Measurements from ENCODE around the gene SLC5A11. TPM values are rescaled to one million over a fixed set of nuclear protein-coding genes. Genes with fewer than 3 reads are reported as not detected.

The SLC5A11 gene
- total RNA-seq, 1 experiment from 2014 or later, result 0.47 TPM

DNA sequence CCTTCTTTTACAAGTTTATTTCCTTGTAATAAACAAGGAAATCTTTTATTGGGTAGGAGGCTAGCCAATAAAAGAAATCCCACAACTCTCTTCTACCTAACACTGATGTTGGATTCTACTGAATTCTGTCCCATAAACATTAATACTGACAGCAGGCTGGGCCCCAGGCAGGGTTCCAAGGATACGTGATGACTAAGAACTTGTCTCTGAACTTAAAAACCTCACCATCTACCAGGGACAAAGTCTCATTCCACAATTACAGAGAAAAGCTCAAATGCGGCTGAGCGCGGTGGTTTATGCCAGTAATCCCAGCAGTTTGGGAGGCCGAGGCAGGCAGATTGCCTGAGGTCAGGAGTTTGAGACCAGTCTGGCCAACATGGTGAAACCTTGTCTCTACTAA, 104.5 kb downstream of the SLC5A11 start:
- ChIA-PET POLR2A (no interaction called here), RAD21 (ENCODE audit: low non-redundant PET in 1 of 2, low total read pairs in 2 of 2, uncharacterized antibody in 2 of 2, unreplicated experiment in 2 of 2) (no interaction called here), CTCF (no interaction called here)
- Histone ChIP-seq H3K27me3 (ENCODE audit: insufficient read depth, low read length) (no peaks in the 10 kb centered on the region), H3K9ac (ENCODE audit: low read length) (no peak overlapping the region), H3K9me3 (ENCODE audit: control insufficient read depth in 1 of 2, insufficient read depth in 1 of 2, low read depth in 1 of 2, low read length in 2 of 2) (no peaks in the 10 kb centered on the region), H3K4me3 (replicated peaks in 1 of 2; ENCODE audit: low read depth in 1 of 2, low read length in 2 of 2) (no peak overlapping the region), H3K79me2 (ENCODE audit: insufficient read depth, low read length) (no peaks in the 10 kb centered on the region), H3K9me2 (ENCODE audit: insufficient read depth) (no peaks in the 10 kb centered on the region), H3K36me3 (ENCODE audit: control insufficient read depth in 1 of 2, insufficient read depth in 2 of 2, low read length in 2 of 2) (peaks cover 29% of the 10 kb centered on the region in 2 experiments; a peak in 3 of 4 replicates), H3K4me2 (ENCODE audit: low read length) (no peak overlapping the region), H4K20me1 (ENCODE audit: insufficient read depth) (no peaks in the 10 kb centered on the region), H3K4me1 (ENCODE audit: control insufficient read depth in 1 of 2, insufficient read depth in 2 of 2, low read length in 2 of 2) (no peaks in the 10 kb centered on the region), H2AFZ (ENCODE audit: low read depth, low read length, poor library complexity, severe bottlenecking) (no peak overlapping the region), H3K27ac (ENCODE audit: low read depth, low read length) (no peak overlapping the region)
- intact Hi-C loops (cut with micrococcal nuclease), result no loop called here
- no peak for DNase-seq (ENCODE audit: low read depth, low spot score)
- BruUV-seq (replicated peaks), result no TSS peak
- TF ChIP-seq, protein P1, sequence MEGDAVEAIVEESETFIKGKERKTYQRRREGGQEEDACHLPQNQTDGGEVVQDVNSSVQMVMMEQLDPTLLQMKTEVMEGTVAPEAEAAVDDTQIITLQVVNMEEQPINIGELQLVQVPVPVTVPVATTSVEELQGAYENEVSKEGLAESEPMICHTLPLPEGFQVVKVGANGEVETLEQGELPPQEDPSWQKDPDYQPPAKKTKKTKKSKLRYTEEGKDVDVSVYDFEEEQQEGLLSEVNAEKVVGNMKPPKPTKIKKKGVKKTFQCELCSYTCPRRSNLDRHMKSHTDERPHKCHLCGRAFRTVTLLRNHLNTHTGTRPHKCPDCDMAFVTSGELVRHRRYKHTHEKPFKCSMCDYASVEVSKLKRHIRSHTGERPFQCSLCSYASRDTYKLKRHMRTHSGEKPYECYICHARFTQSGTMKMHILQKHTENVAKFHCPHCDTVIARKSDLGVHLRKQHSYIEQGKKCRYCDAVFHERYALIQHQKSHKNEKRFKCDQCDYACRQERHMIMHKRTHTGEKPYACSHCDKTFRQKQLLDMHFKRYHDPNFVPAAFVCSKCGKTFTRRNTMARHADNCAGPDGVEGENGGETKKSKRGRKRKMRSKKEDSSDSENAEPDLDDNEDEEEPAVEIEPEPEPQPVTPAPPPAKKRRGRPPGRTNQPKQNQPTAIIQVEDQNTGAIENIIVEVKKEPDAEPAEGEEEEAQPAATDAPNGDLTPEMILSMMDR (IDR thresholded peaks at IDR 0.05 in 2 of 3, conservative IDR thresholded peaks at IDR 0.05 in 1 of 3; ENCODE audit: borderline replicate concordance in 1 of 3, insufficient read depth in 1 of 3, low read depth in 2 of 3, low read length in 2 of 3), result no peak
- TF ChIP-seq TCF7L2 (IDR thresholded peaks at IDR 0.05; ENCODE audit: borderline replicate concordance, extremely low read depth, insufficient read depth, insufficient read length), result no peak
- TF ChIP-seq, protein P2, sequence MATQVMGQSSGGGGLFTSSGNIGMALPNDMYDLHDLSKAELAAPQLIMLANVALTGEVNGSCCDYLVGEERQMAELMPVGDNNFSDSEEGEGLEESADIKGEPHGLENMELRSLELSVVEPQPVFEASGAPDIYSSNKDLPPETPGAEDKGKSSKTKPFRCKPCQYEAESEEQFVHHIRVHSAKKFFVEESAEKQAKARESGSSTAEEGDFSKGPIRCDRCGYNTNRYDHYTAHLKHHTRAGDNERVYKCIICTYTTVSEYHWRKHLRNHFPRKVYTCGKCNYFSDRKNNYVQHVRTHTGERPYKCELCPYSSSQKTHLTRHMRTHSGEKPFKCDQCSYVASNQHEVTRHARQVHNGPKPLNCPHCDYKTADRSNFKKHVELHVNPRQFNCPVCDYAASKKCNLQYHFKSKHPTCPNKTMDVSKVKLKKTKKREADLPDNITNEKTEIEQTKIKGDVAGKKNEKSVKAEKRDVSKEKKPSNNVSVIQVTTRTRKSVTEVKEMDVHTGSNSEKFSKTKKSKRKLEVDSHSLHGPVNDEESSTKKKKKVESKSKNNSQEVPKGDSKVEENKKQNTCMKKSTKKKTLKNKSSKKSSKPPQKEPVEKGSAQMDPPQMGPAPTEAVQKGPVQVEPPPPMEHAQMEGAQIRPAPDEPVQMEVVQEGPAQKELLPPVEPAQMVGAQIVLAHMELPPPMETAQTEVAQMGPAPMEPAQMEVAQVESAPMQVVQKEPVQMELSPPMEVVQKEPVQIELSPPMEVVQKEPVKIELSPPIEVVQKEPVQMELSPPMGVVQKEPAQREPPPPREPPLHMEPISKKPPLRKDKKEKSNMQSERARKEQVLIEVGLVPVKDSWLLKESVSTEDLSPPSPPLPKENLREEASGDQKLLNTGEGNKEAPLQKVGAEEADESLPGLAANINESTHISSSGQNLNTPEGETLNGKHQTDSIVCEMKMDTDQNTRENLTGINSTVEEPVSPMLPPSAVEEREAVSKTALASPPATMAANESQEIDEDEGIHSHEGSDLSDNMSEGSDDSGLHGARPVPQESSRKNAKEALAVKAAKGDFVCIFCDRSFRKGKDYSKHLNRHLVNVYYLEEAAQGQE (IDR thresholded peaks at IDR 0.05; ENCODE audit: low read depth), result no peak
- no peak for TF ChIP-seq ZNF274 (IDR thresholded peaks at IDR 0.05; ENCODE audit: low read depth, low read length)
- TF ChIP-seq, protein P3, sequence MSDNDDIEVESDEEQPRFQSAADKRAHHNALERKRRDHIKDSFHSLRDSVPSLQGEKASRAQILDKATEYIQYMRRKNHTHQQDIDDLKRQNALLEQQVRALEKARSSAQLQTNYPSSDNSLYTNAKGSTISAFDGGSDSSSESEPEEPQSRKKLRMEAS (IDR thresholded peaks at IDR 0.05), result no peak
- TF ChIP-seq, protein P4, sequence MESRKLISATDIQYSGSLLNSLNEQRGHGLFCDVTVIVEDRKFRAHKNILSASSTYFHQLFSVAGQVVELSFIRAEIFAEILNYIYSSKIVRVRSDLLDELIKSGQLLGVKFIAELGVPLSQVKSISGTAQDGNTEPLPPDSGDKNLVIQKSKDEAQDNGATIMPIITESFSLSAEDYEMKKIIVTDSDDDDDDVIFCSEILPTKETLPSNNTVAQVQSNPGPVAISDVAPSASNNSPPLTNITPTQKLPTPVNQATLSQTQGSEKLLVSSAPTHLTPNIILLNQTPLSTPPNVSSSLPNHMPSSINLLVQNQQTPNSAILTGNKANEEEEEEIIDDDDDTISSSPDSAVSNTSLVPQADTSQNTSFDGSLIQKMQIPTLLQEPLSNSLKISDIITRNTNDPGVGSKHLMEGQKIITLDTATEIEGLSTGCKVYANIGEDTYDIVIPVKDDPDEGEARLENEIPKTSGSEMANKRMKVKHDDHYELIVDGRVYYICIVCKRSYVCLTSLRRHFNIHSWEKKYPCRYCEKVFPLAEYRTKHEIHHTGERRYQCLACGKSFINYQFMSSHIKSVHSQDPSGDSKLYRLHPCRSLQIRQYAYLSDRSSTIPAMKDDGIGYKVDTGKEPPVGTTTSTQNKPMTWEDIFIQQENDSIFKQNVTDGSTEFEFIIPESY (IDR thresholded peaks at IDR 0.05; ENCODE audit: extremely low read depth, insufficient replicate concordance, low read length), result no peak
- no peak for TF ChIP-seq ZFX (IDR thresholded peaks at IDR 0.05)
- TF ChIP-seq POLR2A (IDR thresholded peaks at IDR 0.05; ENCODE audit: borderline replicate concordance, extremely low read depth, insufficient read depth, insufficient read length), result no peak
- TF ChIP-seq, protein P5, sequence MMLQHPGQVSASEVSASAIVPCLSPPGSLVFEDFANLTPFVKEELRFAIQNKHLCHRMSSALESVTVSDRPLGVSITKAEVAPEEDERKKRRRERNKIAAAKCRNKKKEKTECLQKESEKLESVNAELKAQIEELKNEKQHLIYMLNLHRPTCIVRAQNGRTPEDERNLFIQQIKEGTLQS (IDR thresholded peaks at IDR 0.05), result no peak
- no peak for TF ChIP-seq SIN3A (IDR thresholded peaks at IDR 0.05; ENCODE audit: low read depth)
- no peak for TF ChIP-seq ELF1 (IDR thresholded peaks at IDR 0.05; ENCODE audit: borderline replicate concordance, low read depth)
- no peak for TF ChIP-seq CBX3 (IDR thresholded peaks at IDR 0.05; ENCODE audit: low read depth)
- no peak for TF ChIP-seq RAD21 (IDR thresholded peaks at IDR 0.05; ENCODE audit: low read depth)
- no peak for TF ChIP-seq EZH2 (IDR thresholded peaks at IDR 0.05)
- no peak for ATAC-seq

Data from HCT116 (cell line).